Activated T-cell treated with anti-CD3 and anti-CD28 coated beads, Interleukin-2, amount 50 U/mL, for 1 hour (primary cell): ENCODE measurements around the gene KCNJ4.

Source experiments
- DNase-seq: peaks from one replicate; pipeline ENCODE4 v3.0.0-alpha.2; 2020

The KCNJ4 gene

GRCh38 chr22:38451864-38452263, 3.1 kb downstream of the KCNJ4 start:
- no peak for DNase-seq

- DNase-seq = no peak
These were observed 3.6 kb downstream of the KCNJ4 start for GRCh38 chr22:38451404-38451803.

GRCh38 chr22:38450234-38450797, 4.7 kb downstream of the KCNJ4 start:
- DNase-seq = no peak

DNA sequence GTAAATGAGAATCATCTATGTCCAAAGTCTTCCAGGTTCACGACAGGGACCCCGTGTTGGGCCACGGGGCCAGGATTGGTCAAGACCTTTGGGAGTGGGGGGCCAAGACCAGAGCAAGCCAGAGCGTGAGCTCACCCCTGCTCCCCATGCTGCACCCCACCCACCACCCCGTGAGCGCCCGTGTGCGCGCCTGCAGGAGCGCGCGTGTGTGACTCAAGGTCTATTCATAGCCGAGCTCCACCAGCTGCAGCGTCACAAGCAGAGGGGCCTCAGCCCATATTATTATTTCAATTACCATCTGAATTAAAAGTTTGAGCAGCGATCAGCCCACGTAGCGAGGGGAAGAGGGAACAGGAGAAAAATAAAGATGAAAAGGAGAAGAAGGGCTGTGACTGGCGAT, 5.2 kb downstream of the KCNJ4 start:
- DNase-seq = no peak

- DNase-seq = no peak
These were observed 5.9 kb downstream of the KCNJ4 start for GRCh38 chr22:38448945-38449745.

GRCh38 chr22:38446018-38446601, 8.9 kb downstream of the KCNJ4 start:
- DNase-seq = no peak

DNA sequence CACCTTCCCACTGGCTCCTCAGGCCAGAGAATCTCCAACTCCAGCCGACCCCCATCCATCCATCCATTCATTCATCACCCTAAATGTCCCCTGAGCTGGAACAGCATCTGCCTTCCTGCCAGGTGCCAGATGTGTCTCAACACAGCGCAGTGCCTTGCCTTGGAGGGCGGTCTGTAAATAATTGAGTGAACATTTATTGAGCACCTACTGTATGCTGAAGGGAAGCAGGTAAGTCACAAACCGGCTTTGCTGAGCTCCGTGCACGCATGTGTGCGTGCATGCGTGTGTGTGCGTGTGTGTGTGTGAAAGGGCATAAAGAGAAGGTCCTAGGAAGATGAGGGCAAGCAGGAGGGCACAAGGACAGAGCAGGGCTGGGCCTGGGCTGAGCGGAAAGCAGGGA, 10.2 kb downstream of the KCNJ4 start:
- DNase-seq = no peak

- no peak for DNase-seq
These were observed 11.1 kb downstream of the KCNJ4 start for GRCh38 chr22:38443628-38444521.

GRCh38 chr22:38442967-38443627, 11.9 kb downstream of the KCNJ4 start:
- DNase-seq = no peak

- DNase-seq = no peak
These were observed 13.2 kb downstream of the KCNJ4 start for GRCh38 chr22:38441620-38442287.

- no peak for DNase-seq
These were observed 14.2 kb downstream of the KCNJ4 start for GRCh38 chr22:38440747-38441350.

DNA sequence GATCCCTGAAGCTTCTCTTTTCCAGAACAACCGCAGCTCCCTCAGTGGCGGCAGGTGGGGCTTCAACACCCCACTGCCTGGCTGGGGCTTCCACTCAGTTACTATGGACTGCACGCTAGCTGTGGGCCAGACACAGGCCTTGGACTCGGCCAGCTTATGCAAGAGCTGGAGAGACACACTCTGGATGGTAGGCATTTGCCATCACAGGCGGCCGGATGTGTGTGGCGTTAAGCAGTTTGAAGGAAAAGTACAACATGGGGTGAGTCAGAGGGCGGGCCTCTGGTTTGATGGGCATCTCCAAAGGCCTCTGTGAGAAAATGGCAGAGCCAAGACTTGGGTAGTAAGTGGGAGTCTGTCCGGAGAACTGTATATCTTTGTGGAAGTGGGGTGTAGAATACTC, 17.6 kb downstream of the KCNJ4 start:
- no peak for DNase-seq

GRCh38 chr22:38436629-38437395, 18.2 kb downstream of the KCNJ4 start:
- DNase-seq = no peak

GRCh38 chr22:38435965-38436364, 19.0 kb downstream of the KCNJ4 start:
- no peak for DNase-seq

DNA sequence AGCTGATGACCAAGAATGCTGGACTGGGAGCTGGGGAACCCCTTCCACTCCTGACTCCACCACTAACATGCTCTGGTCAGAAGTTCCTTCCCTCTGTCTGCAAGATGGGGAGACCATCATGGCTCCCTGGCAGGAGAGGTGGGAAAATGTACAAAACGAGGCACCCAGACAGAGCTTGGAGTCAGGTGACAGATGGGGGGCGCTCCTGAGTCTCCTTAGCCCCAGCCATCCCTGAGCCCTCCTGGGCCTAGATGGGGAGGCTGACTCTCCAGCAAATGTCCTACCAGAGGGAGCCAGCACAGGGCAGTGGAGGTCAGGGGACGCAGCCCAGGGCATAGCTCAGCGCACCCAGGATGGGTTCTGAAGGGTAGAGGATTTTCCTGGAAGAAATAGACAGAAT, 20.0 kb downstream of the KCNJ4 start:
- no peak for DNase-seq

DNA sequence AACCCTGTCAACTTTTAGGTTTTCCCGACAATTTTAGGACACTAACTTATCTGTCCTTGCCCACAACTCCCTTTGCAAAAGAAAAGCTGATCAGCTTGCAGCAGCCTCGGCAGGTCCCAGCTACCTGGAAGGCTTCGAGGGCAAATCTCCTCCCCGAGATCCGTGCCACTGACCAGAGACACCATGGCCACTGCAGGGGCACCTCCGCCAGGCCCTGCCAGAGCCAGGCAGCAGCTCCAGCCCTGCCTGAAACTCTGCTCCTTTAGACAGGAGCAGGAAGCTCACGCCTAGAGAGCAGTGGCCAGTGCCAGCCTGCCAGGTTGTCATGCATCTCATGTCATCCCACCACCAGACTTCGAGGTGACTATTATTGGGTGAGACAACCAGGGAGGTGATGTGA, 21.1 kb downstream of the KCNJ4 start:
- no peak for DNase-seq

- DNase-seq = no peak
These were observed 22.7 kb downstream of the KCNJ4 start for GRCh38 chr22:38432264-38432663.

- DNase-seq = no peak
These were observed 23.6 kb downstream of the KCNJ4 start for GRCh38 chr22:38431266-38432010.

GRCh38 chr22:38429499-38430068, 25.4 kb downstream of the KCNJ4 start:
- no peak for DNase-seq

- DNase-seq = no peak
These were observed 26.3 kb downstream of the KCNJ4 start for GRCh38 chr22:38428714-38429113.
